ENCODE results near the gene NCCRP1.

Gene NCCRP1

GRCh38 chr19:39197808-39198207 lies 1.0 kb downstream of the NCCRP1 start:
- no peak overlapping the region for H3K9ac ChIP-seq (ENCODE audit: low read depth, low read length, poor library complexity)
- no peak overlapping the region for H2BK5ac ChIP-seq (ENCODE audit: low read length)
- H3K23ac ChIP-seq (ENCODE audit: low read depth, low read length, poor library complexity) = peak overlapping the region; percentile 57
- H3K36me3 ChIP-seq (replicated peaks in 1 of 2; ENCODE audit: control insufficient read depth in 2 of 2, insufficient read depth in 2 of 2, low read length in 2 of 2) = no peaks in the 10 kb centered on the region
- H3K9me3 ChIP-seq (replicated peaks in 1 of 2; ENCODE audit: control insufficient read depth in 2 of 2, insufficient read depth in 1 of 2, low read depth in 1 of 2, low read length in 2 of 2) = no peaks in the 10 kb centered on the region
- no peak overlapping the region for H3K14ac ChIP-seq (ENCODE audit: low read length)
- no peak overlapping the region for H2BK15ac ChIP-seq (ENCODE audit: low read length)
- peaks cover 3 to 58% (median 26%) of the 10 kb centered on the region in 3 experiments for H3K27me3 ChIP-seq (ENCODE audit: control insufficient read depth in 3 of 3, insufficient read depth in 3 of 3, low read depth in 1 of 3, low read length in 3 of 3)
- H3K4me2 ChIP-seq (ENCODE audit: insufficient read depth, low read length, poor library complexity, severe bottlenecking) = no peak overlapping the region
- no CpG with 5 or more reads among the region's 5 CpGs for WGBS, 2 donors (ENCODE audit: extremely low coverage in 2 of 2, insufficient read length in 2 of 2, insufficient replicate concordance in 1 of 2)
- no peak overlapping the region for H2BK12ac ChIP-seq (ENCODE audit: low read length)
- H3K18ac ChIP-seq (ENCODE audit: low read length) = no peak overlapping the region
- H4K91ac ChIP-seq (ENCODE audit: low read depth, low read length, poor library complexity) = no peak overlapping the region
- DNase-seq (ENCODE audit: low spot score) = no peak
- no peak overlapping the region for H2BK120ac ChIP-seq (ENCODE audit: low read depth, low read length)
- H4K8ac ChIP-seq (ENCODE audit: low read depth, low read length) = no peak overlapping the region
- H2AK5ac ChIP-seq (ENCODE audit: low read depth, low read length) = peak overlapping the region; percentile 3
- no peak overlapping the region for H2AFZ ChIP-seq (ENCODE audit: low read length)
- H3K79me1 ChIP-seq (ENCODE audit: low read depth, low read length) = peaks cover 1% of the 10 kb centered on the region
- H3K27ac ChIP-seq (replicated peaks; ENCODE audit: low read length) = no peak overlapping the region
- no peak overlapping the region for H3K4me3 ChIP-seq (ENCODE audit: low read length in 2 of 2)
- peaks cover 6 to 16% of the 10 kb centered on the region in 2 donors for H3K4me1 ChIP-seq (ENCODE audit: control insufficient read depth in 2 of 2, insufficient read depth in 1 of 2, low read depth in 1 of 2, low read length in 2 of 2)
- H3K4ac ChIP-seq (ENCODE audit: low read length) = no peak overlapping the region

- Histone ChIP-seq H3K14ac (ENCODE audit: low read length) (no peak overlapping the region), H2BK120ac (ENCODE audit: low read depth, low read length) (no peak overlapping the region), H2BK15ac (ENCODE audit: low read length) (peak overlapping the region; percentile 32), H3K27ac (replicated peaks; ENCODE audit: low read length) (no peak overlapping the region), H3K4me1 (ENCODE audit: control insufficient read depth in 2 of 2, insufficient read depth in 1 of 2, low read depth in 1 of 2, low read length in 2 of 2) (peaks cover 6 to 12% of the 10 kb centered on the region in 2 donors), H3K27me3 (ENCODE audit: control insufficient read depth in 3 of 3, insufficient read depth in 3 of 3, low read depth in 1 of 3, low read length in 3 of 3) (peaks cover 3 to 53% (median 26%) of the 10 kb centered on the region in 3 experiments), H3K9me3 (replicated peaks in 1 of 2; ENCODE audit: control insufficient read depth in 2 of 2, insufficient read depth in 1 of 2, low read depth in 1 of 2, low read length in 2 of 2) (no peaks in the 10 kb centered on the region), H3K36me3 (replicated peaks in 1 of 2; ENCODE audit: control insufficient read depth in 2 of 2, insufficient read depth in 2 of 2, low read length in 2 of 2) (no peaks in the 10 kb centered on the region), H2AFZ (ENCODE audit: low read length) (peak overlapping the region; percentile 86), H3K23ac (ENCODE audit: low read depth, low read length, poor library complexity) (no peak overlapping the region), H4K8ac (ENCODE audit: low read depth, low read length) (no peak overlapping the region), H4K91ac (ENCODE audit: low read depth, low read length, poor library complexity) (no peak overlapping the region), H3K9ac (ENCODE audit: low read depth, low read length, poor library complexity) (no peak overlapping the region), H3K79me1 (ENCODE audit: low read depth, low read length) (peaks cover 1% of the 10 kb centered on the region), H3K4me3 (ENCODE audit: low read length in 2 of 2) (peak overlapping the region in 1 of 2 donors; percentile 5), H3K4ac (ENCODE audit: low read length) (no peak overlapping the region), H3K4me2 (ENCODE audit: insufficient read depth, low read length, poor library complexity, severe bottlenecking) (no peak overlapping the region), H2AK5ac (ENCODE audit: low read depth, low read length) (no peak overlapping the region), H2BK12ac (ENCODE audit: low read length) (no peak overlapping the region), H2BK5ac (ENCODE audit: low read length) (no peak overlapping the region), H3K18ac (ENCODE audit: low read length) (no peak overlapping the region)
- DNase-seq (ENCODE audit: low spot score) = no peak
- WGBS, 2 donors (ENCODE audit: extremely low coverage in 2 of 2, insufficient read length in 2 of 2, insufficient replicate concordance in 1 of 2) = no CpG with 5 or more reads among the region's 11 CpGs
Measured at GRCh38 chr19:39199025-39199424, 2.3 kb downstream of the NCCRP1 start.

- no peak overlapping the region for H3K23ac ChIP-seq (ENCODE audit: low read depth, low read length, poor library complexity)
- no CpG with 5 or more reads among the region's 32 CpGs for WGBS, 2 donors (ENCODE audit: extremely low coverage in 2 of 2, insufficient read length in 2 of 2, insufficient replicate concordance in 1 of 2)
- peaks cover 3 to 45% (median 27%) of the 10 kb centered on the region in 3 experiments for H3K27me3 ChIP-seq (ENCODE audit: control insufficient read depth in 3 of 3, insufficient read depth in 3 of 3, low read depth in 1 of 3, low read length in 3 of 3)
- H2BK15ac ChIP-seq (ENCODE audit: low read length) = no peak overlapping the region
- no peak overlapping the region for H2AFZ ChIP-seq (ENCODE audit: low read length)
- no peak overlapping the region for H3K4ac ChIP-seq (ENCODE audit: low read length)
- H2BK120ac ChIP-seq (ENCODE audit: low read depth, low read length) = no peak overlapping the region
- H4K8ac ChIP-seq (ENCODE audit: low read depth, low read length) = peak overlapping the region; percentile 8
- no peak overlapping the region for H3K18ac ChIP-seq (ENCODE audit: low read length)
- no peak overlapping the region for H3K4me2 ChIP-seq (ENCODE audit: insufficient read depth, low read length, poor library complexity, severe bottlenecking)
- no peaks in the 10 kb centered on the region for H3K9me3 ChIP-seq (replicated peaks in 1 of 2; ENCODE audit: control insufficient read depth in 2 of 2, insufficient read depth in 1 of 2, low read depth in 1 of 2, low read length in 2 of 2)
- no peaks in the 10 kb centered on the region for H3K36me3 ChIP-seq (replicated peaks in 1 of 2; ENCODE audit: control insufficient read depth in 2 of 2, insufficient read depth in 2 of 2, low read length in 2 of 2)
- peak overlapping the region; percentile 49 for H2BK12ac ChIP-seq (ENCODE audit: low read length)
- H2AK5ac ChIP-seq (ENCODE audit: low read depth, low read length) = peak overlapping the region; percentile 82
- no peak overlapping the region for H3K14ac ChIP-seq (ENCODE audit: low read length)
- no peak overlapping the region for H3K4me3 ChIP-seq (ENCODE audit: low read length in 2 of 2)
- H3K9ac ChIP-seq (ENCODE audit: low read depth, low read length, poor library complexity) = no peak overlapping the region
- H3K4me1 ChIP-seq (ENCODE audit: control insufficient read depth in 2 of 2, insufficient read depth in 1 of 2, low read depth in 1 of 2, low read length in 2 of 2) = peaks cover 6 to 11% of the 10 kb centered on the region in 2 donors
- H3K27ac ChIP-seq (replicated peaks; ENCODE audit: low read length) = no peak overlapping the region
- peaks cover 1% of the 10 kb centered on the region for H3K79me1 ChIP-seq (ENCODE audit: low read depth, low read length)
- H4K91ac ChIP-seq (ENCODE audit: low read depth, low read length, poor library complexity) = no peak overlapping the region
- DNase-seq (ENCODE audit: low spot score) = no peak
- no peak overlapping the region for H2BK5ac ChIP-seq (ENCODE audit: low read length)
Measured at GRCh38 chr19:39200066-39200802, 3.5 kb downstream of the NCCRP1 start.

GRCh38 chr19:39200803-39201115 lies 4.0 kb downstream of the NCCRP1 start:
- H3K27ac ChIP-seq (replicated peaks; ENCODE audit: low read length) = no peak overlapping the region
- no peak overlapping the region for H3K18ac ChIP-seq (ENCODE audit: low read length)
- H3K4me1 ChIP-seq (ENCODE audit: control insufficient read depth in 2 of 2, insufficient read depth in 1 of 2, low read depth in 1 of 2, low read length in 2 of 2) = peaks cover 6 to 9% of the 10 kb centered on the region in 2 donors
- H2BK5ac ChIP-seq (ENCODE audit: low read length) = no peak overlapping the region
- peaks cover 1% of the 10 kb centered on the region for H3K79me1 ChIP-seq (ENCODE audit: low read depth, low read length)
- WGBS, 2 donors (ENCODE audit: extremely low coverage in 2 of 2, insufficient read length in 2 of 2, insufficient replicate concordance in 1 of 2) = no CpG with 5 or more reads among the region's 3 CpGs
- H3K23ac ChIP-seq (ENCODE audit: low read depth, low read length, poor library complexity) = no peak overlapping the region
- H2AFZ ChIP-seq (ENCODE audit: low read length) = no peak overlapping the region
- H3K4me3 ChIP-seq (ENCODE audit: low read length in 2 of 2) = no peak overlapping the region
- H2AK5ac ChIP-seq (ENCODE audit: low read depth, low read length) = no peak overlapping the region
- H3K9ac ChIP-seq (ENCODE audit: low read depth, low read length, poor library complexity) = no peak overlapping the region
- no peak overlapping the region for H3K4me2 ChIP-seq (ENCODE audit: insufficient read depth, low read length, poor library complexity, severe bottlenecking)
- H3K9me3 ChIP-seq (replicated peaks in 1 of 2; ENCODE audit: control insufficient read depth in 2 of 2, insufficient read depth in 1 of 2, low read depth in 1 of 2, low read length in 2 of 2) = no peaks in the 10 kb centered on the region
- no peaks in the 10 kb centered on the region for H3K36me3 ChIP-seq (replicated peaks in 1 of 2; ENCODE audit: control insufficient read depth in 2 of 2, insufficient read depth in 2 of 2, low read length in 2 of 2)
- H3K14ac ChIP-seq (ENCODE audit: low read length) = no peak overlapping the region
- H2BK12ac ChIP-seq (ENCODE audit: low read length) = no peak overlapping the region
- no peak overlapping the region for H2BK120ac ChIP-seq (ENCODE audit: low read depth, low read length)
- H2BK15ac ChIP-seq (ENCODE audit: low read length) = no peak overlapping the region
- no peak overlapping the region for H3K4ac ChIP-seq (ENCODE audit: low read length)
- no peak overlapping the region for H4K8ac ChIP-seq (ENCODE audit: low read depth, low read length)
- no peak for DNase-seq (ENCODE audit: low spot score)
- H3K27me3 ChIP-seq (ENCODE audit: control insufficient read depth in 3 of 3, insufficient read depth in 3 of 3, low read depth in 1 of 3, low read length in 3 of 3) = peaks cover 3 to 41% (median 27%) of the 10 kb centered on the region in 3 experiments
- H4K91ac ChIP-seq (ENCODE audit: low read depth, low read length, poor library complexity) = no peak overlapping the region

Measured in neuronal stem cell (in vitro differentiated cells).